ENCODE results near the gene PNO1. TPM values are rescaled to one million over a fixed set of nuclear protein-coding genes. Genes with fewer than 3 reads are reported as not detected.

PNO1 gene
- total RNA-seq, 1 experiment from 2014 or later = 72.6 TPM

- peak; percentile 79 for DNase-seq (ENCODE audit: low read depth, low spot score)
- in situ Hi-C loops (cut with HindIII; ENCODE audit: low pct_unique_long_range_greater_than_20kb, low sequenced_read_pairs) = no loop called here
Measured at GRCh38 chr2:68185541-68186164, 28.0 kb downstream of the PNO1 start.

- in situ Hi-C loops (cut with HindIII; ENCODE audit: low pct_unique_long_range_greater_than_20kb, low sequenced_read_pairs) = no loop called here
- DNase-seq (ENCODE audit: low read depth, low spot score) = no peak
Measured at GRCh38 chr2:68187329-68187728, 29.6 kb downstream of the PNO1 start.

DNA sequence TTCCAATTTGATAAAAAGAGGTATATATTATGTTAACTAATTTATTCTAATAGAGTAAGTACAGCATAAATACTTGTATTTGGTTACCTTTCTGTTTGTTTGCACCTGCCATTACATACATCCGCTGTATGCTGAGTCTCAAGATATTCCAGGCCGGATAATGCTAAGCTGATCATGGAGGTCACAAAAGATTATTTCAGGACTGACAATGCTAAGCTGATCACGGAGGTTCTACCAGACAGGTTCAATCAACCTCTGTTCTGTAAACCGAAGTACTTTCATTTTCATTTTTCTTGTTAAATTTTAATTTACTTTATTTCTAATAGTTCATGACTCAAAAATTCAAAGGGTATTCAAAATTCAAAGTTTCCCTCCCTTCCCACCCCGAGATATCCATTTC is 31.1 kb downstream of the PNO1 start:
- DNase-seq (ENCODE audit: low read depth, low spot score) = no peak
- in situ Hi-C loops (cut with HindIII; ENCODE audit: low pct_unique_long_range_greater_than_20kb, low sequenced_read_pairs) = no loop called here

DNA sequence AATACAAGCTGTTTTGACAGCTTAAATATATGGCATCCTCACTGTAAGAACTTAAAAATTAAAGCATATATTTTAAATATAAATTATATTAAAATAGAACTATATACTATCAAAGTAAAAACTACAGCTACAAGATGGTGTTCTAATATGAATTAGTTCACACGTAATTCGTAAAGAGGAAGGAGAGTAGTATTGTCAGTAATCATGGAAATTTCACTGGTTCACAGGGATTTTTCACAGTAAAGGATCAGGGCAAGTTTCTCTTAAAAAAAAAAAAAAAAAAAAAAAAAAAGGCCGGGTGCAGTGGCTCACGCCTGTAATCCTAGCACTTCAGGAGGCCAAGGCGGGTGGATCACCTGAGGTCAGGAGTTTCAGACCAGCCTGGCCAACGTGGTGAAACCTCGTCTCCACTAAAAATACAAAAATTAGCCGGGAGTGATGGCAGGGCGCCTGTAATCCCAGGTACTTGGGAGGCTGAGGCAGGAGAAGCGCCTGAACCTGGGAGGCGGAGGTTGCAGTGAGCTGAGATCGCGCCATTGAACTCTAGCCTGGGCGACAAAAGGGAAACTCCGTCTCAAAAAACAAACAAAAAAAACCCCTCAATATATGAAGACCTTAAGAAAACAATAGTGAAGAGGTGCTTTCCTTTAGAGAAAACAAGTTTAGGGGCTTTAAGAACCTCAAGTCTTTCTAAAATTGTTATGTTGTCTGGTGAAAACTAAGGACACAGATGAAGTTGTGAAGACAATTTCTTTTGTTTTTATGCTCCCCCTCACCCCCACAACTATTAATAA is 32.5 kb downstream of the PNO1 start:
- DNase-seq (ENCODE audit: low read depth, low spot score) = no peak
- in situ Hi-C loops (cut with HindIII; ENCODE audit: low pct_unique_long_range_greater_than_20kb, low sequenced_read_pairs) = no loop called here

DNA sequence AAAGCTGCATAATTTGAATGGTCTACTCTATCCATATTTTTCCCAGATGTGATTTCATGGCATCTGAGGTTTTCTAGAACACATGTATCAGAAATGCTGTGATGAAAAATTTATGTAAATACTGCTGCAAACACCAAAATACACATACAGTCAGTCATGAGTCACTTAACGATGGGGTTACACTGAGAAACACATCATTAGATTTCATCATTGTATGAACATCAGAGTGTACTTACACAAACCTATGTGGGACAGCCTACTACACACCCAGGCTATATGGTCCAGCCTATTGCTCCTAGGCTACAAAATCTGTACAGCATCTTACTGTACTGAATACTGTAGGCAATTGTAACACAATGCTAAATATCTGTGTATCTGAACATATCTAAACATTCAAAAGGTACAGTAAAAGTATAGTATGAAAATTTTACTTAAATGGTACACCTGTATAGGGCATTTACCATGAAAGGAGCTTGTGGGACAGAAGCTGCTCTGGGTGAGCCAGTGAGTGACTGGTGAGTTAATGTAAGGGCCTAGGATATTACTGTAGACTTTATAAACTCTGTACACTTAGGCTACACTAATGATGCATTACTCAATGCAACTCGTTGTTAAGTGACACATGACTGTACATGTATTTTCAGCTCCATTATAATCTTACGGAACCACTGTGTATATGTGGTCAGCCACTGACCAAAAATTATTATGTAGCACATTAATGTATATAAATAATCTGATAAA is 33.5 kb downstream of the PNO1 start:
- in situ Hi-C loops (cut with HindIII; ENCODE audit: low pct_unique_long_range_greater_than_20kb, low sequenced_read_pairs) = no loop called here
- DNase-seq (ENCODE audit: low read depth, low spot score) = no peak

- in situ Hi-C loops (cut with HindIII; ENCODE audit: low pct_unique_long_range_greater_than_20kb, low sequenced_read_pairs) = no loop called here
- no peak for DNase-seq (ENCODE audit: low read depth, low spot score)
Measured at GRCh38 chr2:68193144-68193543, 35.5 kb downstream of the PNO1 start.

DNA sequence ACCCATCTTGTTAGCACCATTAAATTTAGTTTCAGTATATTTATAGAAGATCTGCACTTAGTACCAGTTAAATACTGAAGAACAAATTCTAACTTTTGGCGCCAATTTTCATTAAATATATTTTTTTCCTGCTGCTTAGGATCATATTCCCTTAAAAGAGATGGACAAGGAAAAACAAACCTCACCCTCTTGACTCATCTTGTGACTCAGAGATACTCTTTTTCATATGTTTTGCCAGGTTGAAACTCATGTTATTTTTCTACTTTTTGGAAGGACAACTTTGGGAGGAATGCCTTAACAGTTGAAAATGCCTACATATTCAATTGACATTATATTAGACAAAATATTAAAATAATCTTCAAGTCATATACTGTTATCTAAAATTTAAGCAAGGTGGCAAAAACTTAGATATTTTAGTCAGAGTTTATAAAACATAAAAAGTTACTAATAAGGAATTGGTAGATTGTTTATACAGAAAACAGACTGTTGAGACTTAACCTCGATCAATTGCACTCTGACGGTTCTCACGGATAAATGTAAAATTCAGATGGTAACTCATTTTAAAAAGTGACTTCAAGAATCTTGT is 36.2 kb downstream of the PNO1 start:
- in situ Hi-C loops (cut with HindIII; ENCODE audit: low pct_unique_long_range_greater_than_20kb, low sequenced_read_pairs) = no loop called here
- DNase-seq (ENCODE audit: low read depth, low spot score) = no peak

DNA sequence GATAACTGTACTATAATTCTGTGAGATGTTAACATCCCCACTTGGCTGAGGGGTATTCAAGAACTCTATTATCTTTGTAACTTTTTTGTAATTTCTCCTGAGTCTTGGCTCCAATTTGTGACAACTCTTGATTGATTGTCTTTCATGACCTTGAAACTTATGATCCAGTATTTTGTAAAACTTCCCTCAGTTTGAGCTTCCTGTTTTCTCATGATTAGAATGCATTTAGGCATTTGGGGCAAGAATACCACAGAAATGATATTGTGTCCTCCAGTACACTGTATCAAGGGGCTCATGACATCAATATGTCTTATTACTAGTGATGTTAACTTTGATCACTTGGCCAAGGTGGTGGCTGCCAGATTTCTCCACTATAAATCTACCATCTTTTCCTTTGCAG is 37.4 kb downstream of the PNO1 start:
- no peak for DNase-seq (ENCODE audit: low read depth, low spot score)
- in situ Hi-C loops (cut with HindIII; ENCODE audit: low pct_unique_long_range_greater_than_20kb, low sequenced_read_pairs) = no loop called here

GRCh38 chr2:68196120-68196716 is 38.5 kb downstream of the PNO1 start:
- peak; percentile 76 for DNase-seq (ENCODE audit: low read depth, low spot score)

GRCh38 chr2:68200157-68200787 is 42.6 kb downstream of the PNO1 start:
- in situ Hi-C loops (cut with HindIII; ENCODE audit: low pct_unique_long_range_greater_than_20kb, low sequenced_read_pairs) = no loop called here
- no peak for DNase-seq (ENCODE audit: low read depth, low spot score)

More at GRCh38 chr2:68196120-68196716, 38.5 kb downstream of the PNO1 start:
- in situ Hi-C loops (cut with HindIII; ENCODE audit: low pct_unique_long_range_greater_than_20kb, low sequenced_read_pairs) = no loop called here

DNA sequence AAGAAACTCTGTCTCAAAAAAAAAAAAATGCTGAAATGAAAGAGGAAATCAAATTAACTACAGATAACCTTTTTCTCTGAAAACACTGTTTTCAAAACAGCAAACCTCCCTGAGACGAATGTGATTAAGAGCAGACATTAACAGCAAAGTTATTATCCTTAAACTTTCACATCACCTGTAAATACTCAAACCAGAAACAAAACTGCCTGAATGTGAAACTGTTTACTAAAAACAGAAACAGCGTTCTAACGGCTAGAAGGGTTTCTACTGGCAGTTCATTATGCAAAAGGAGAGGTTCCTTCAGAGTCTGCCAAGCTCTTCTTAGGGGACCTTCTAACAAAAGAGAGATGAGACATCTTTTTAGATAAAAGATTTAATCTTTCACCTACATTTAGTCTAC is 45.9 kb downstream of the PNO1 start:
- no peak for DNase-seq (ENCODE audit: low read depth, low spot score)
- in situ Hi-C loops (cut with HindIII; ENCODE audit: low pct_unique_long_range_greater_than_20kb, low sequenced_read_pairs) = no loop called here

DNA sequence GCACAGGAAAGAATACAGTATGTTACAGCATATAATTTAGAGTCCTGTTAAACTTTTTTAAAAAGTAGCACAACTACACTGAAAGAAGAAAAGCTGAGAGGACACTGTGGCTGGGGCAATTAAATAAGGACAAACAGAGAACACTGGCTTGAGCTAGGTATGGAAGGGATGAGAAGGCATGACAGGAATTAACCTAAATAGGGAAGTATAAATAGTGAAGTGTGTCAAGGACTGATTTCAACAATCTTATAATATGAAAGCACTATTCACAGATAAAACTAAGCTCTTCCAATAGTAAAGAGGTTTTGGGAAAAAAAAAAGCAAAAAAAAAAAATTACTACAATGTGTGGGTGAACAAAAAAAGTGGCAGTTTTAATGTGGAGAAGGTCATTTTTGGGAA is 49.1 kb downstream of the PNO1 start:
- in situ Hi-C loops (cut with HindIII; ENCODE audit: low pct_unique_long_range_greater_than_20kb, low sequenced_read_pairs) = no loop called here
- no peak for DNase-seq (ENCODE audit: low read depth, low spot score)

DNA sequence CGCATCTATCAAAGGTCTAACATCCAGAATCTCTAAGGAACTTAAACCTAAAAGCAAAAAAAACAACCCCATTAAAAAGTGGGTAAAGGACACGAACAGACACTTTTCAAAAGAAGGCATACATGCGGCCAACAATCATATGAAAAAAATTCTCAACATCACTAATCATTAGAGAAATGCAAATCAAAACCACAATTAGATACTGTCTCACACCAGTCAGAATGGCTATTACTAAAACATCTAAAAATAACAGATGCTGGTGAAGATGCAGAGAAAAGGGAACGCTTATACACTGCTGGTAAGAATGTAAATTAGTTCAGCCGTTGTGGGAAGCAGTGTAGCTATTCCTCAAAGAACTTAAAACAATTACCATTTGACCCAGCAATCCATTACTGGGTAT is 56.7 kb downstream of the PNO1 start:
- DNase-seq (ENCODE audit: low read depth, low spot score) = no peak
- in situ Hi-C loops (cut with HindIII; ENCODE audit: low pct_unique_long_range_greater_than_20kb, low sequenced_read_pairs) = no loop called here

- no peak for DNase-seq (ENCODE audit: low read depth, low spot score)
- in situ Hi-C loops (cut with HindIII; ENCODE audit: low pct_unique_long_range_greater_than_20kb, low sequenced_read_pairs) = no loop called here
Measured at GRCh38 chr2:68216454-68217310, 59.0 kb downstream of the PNO1 start.

GRCh38 chr2:68217729-68218128 is 60.0 kb downstream of the PNO1 start:
- DNase-seq (ENCODE audit: low read depth, low spot score) = no peak
- in situ Hi-C loops (cut with HindIII; ENCODE audit: low pct_unique_long_range_greater_than_20kb, low sequenced_read_pairs) = no loop called here

DNA sequence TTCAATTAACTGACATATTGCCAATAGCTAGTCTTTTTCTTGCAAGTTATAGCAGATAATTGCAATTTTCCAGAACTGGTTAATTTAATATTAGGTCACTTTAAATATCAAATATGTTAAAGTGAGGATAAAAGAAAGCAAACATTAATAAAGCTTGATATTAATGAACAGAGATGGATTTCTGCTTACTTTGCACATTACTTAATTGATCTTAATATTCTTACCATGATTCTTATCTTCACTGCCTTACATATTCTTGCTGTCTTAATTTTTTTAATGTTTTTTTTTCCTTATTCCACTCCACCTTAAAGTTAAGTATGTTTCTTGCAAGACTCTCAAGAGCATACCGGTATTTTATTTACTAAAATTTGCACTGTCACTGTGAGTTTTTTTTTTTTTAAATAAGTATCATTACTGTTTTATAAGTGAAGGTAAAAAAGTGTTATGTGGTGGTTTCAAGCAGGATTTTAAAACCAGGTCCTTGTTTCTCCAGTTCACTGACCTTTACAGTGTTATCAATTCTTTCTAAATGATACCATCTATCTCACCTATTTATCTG is 60.7 kb downstream of the PNO1 start:
- no peak for DNase-seq (ENCODE audit: low read depth, low spot score)
- in situ Hi-C loops (cut with HindIII; ENCODE audit: low pct_unique_long_range_greater_than_20kb, low sequenced_read_pairs) = no loop called here
